CD14-positive monocyte (primary cell): ENCODE results near the gene RIPK3. TPM values are rescaled to one million over a fixed set of nuclear protein-coding genes. Genes with fewer than 3 reads are reported as not detected.

Experiments used
- DNase-seq, 3 donors: peaks; one replicate each; pipeline ENCODE4 v3.0.0-alpha.2; 2011 to 2022
- H2AFZ ChIP-seq: 2 replicates; pipeline ENCODE4 v1.6.0; 2012; ENCODE audit warnings: mild to moderate bottlenecking, low read depth, low read length, inconsistent platforms; ENCODE audit not compliant: insufficient read depth, poor library complexity, severe bottlenecking
- H3K27ac ChIP-seq, 2 donors: 1 replicate in 1 of 2; 2 replicates in 1 of 2; pipeline ENCODE4 v1.5.1; 2012 to 2013; ENCODE audit warnings: low read length in 2 of 2, control low read depth in 1 of 2, inconsistent platforms in 1 of 2, low read depth in 1 of 2, mild to moderate bottlenecking in 1 of 2
- H3K27me3 ChIP-seq, 2 donors: one replicate each; pipeline versions ENCODE4 v1.6.0 to v1.6.1; 2011 to 2013; ENCODE audit warnings: low read length in 2 of 2; ENCODE audit not compliant: control insufficient read depth in 2 of 2, insufficient read depth in 2 of 2
- H3K36me3 ChIP-seq, 2 donors: replicated peaks in 1 of 2; 1 replicate in 1 of 2; 2 replicates in 1 of 2; pipeline versions ENCODE4 v1.5.1 to v1.6.1; 2012 to 2013; ENCODE audit warnings: low read length in 2 of 2, control low read depth in 1 of 2, inconsistent platforms in 1 of 2, mild to moderate bottlenecking in 1 of 2; ENCODE audit not compliant: insufficient read depth in 2 of 2, control insufficient read depth in 1 of 2
- H3K4me1 ChIP-seq, 2 donors: 1 replicate in 1 of 2; 2 replicates in 1 of 2; pipeline versions ENCODE4 v1.5.1 to v1.6.1; 2012 to 2013; ENCODE audit warnings: low read length in 2 of 2, control low read depth in 1 of 2, inconsistent platforms in 1 of 2, mild to moderate bottlenecking in 1 of 2, moderate library complexity in 1 of 2; ENCODE audit not compliant: insufficient read depth in 2 of 2, control insufficient read depth in 1 of 2
- H3K4me2 ChIP-seq: replicated peaks from 2 replicates; pipeline ENCODE3; 2012; ENCODE audit warnings: low read length, moderate library complexity, mild to moderate bottlenecking; ENCODE audit not compliant: poor library complexity, severe bottlenecking; ENCODE audit errors: extremely low read depth
- H3K4me3 ChIP-seq, 3 experiments: fragments of 200-600 bp in 1 of 3; sonication (generic) in 1 of 3; replicated peaks in 1 of 3; 1 replicate in 2 of 3; 2 replicates in 1 of 3; pipeline ENCODE4 v1.5.1; 2011 to 2013; ENCODE audit warnings: low read length in 3 of 3, mild to moderate bottlenecking in 3 of 3, control low read depth in 2 of 3, low read depth in 2 of 3, inconsistent platforms in 1 of 3, moderate library complexity in 1 of 3
- H3K79me2 ChIP-seq: 2 replicates; pipeline ENCODE4 v1.6.0; 2012; ENCODE audit warnings: mild to moderate bottlenecking, control low read depth, inconsistent platforms, low read length, moderate library complexity; ENCODE audit not compliant: insufficient read depth
- H3K9ac ChIP-seq: 2 replicates; pipeline ENCODE4 v1.6.0; 2017; ENCODE audit warnings: low read length, mild to moderate bottlenecking; ENCODE audit not compliant: insufficient read depth, poor library complexity, severe bottlenecking
- H3K9me3 ChIP-seq, 2 donors: replicated peaks in 1 of 2; 1 replicate in 1 of 2; 2 replicates in 1 of 2; pipeline versions ENCODE4 v1.5.1 to v1.6.1; 2012 to 2013; ENCODE audit warnings: low read length in 2 of 2, control low read depth in 1 of 2; ENCODE audit not compliant: control insufficient read depth in 1 of 2, insufficient read depth in 1 of 2
- H4K20me1 ChIP-seq: 2 replicates; pipeline ENCODE4 v1.6.0; 2012; ENCODE audit warnings: mild to moderate bottlenecking, low read length, control low read depth, moderate library complexity; ENCODE audit not compliant: insufficient read depth
- H3K27ac Mint-ChIP-seq, 7 donors: one replicate each; pipeline ENCODE4 v1.8.0; 2020; ENCODE audit warnings: mild to moderate bottlenecking in 7 of 7, mixed read lengths in 7 of 7, moderate library complexity in 6 of 7, inconsistent platforms in 2 of 7
- H3K27me3 Mint-ChIP-seq, 3 donors: one replicate each; pipeline ENCODE4 v1.8.0; 2021 to 2022; ENCODE audit warnings: low read depth in 3 of 3, mild to moderate bottlenecking in 3 of 3, mixed read lengths in 3 of 3, moderate library complexity in 3 of 3, inconsistent platforms in 1 of 3
- H3K36me3 Mint-ChIP-seq, 2 donors: one replicate each; pipeline ENCODE4 v1.8.0; 2020; ENCODE audit warnings: mixed read lengths in 2 of 2, inconsistent platforms in 1 of 2, mild to moderate bottlenecking in 1 of 2
- H3K4me1 Mint-ChIP-seq: one replicate; pipeline ENCODE4 v1.8.0; 2020; ENCODE audit warnings: mild to moderate bottlenecking, mixed read lengths
- H3K4me3 Mint-ChIP-seq, 2 donors: one replicate each; pipeline ENCODE4 v1.8.0; 2020; ENCODE audit warnings: mild to moderate bottlenecking in 2 of 2, mixed read lengths in 2 of 2, moderate library complexity in 1 of 2
- H3K9me3 Mint-ChIP-seq, 7 donors: one replicate each; pipeline ENCODE4 v1.8.0; 2020 to 2022; ENCODE audit warnings: mixed read lengths in 7 of 7, mild to moderate bottlenecking in 6 of 7, moderate library complexity in 6 of 7, inconsistent platforms in 2 of 7
- WGBS: methylation state at CpG from one replicate; pipeline ENCODE4 v1.1.5; 2013; ENCODE audit warnings: missing lambda C conversion rate; ENCODE audit not compliant: insufficient coverage; 5-methylcytosine and 5-hydroxymethylcytosine counted together
- intact Hi-C, 2 donors: fragments of 100-400 bp; cut with micrococcal nuclease; formaldehyde crosslinking; loops; one replicate each; pipeline versions ENCODE4 v1.15.0 to v1.15.1; 2023
- polyA plus RNA-seq, 3 donors: library from polyadenylated mRNA; depleted of rRNA in 1 of 3; unstranded in 2 of 3; stranded (reverse) in 1 of 3; fragments of 300-500 nt in 2 of 3; fragments of >200 nt in 1 of 3; fragmentation: Illumina TruSeq in 2 of 3; gene quantifications; 1 replicate in 2 of 3; 2 replicates in 1 of 3; pipeline ENCODE4 v1.2.3, GENCODE V29; 2012 to 2021
- TF ChIP-seq, protein P1 (sequence below): fragments of 200-600 bp; IDR thresholded peaks from one replicate; pipeline ENCODE4 v1.8.0; 2022; ENCODE audit warnings: antibody characterized with exemption, mild to moderate bottlenecking

Gene RIPK3
- polyA plus RNA-seq, 3 donors, result 11.7 to 69.6 (median 11.8) TPM

GRCh38 chr14:24363401-24363800 lies 23.6 kb upstream of the RIPK3 start:
- peak overlapping the region in 1 of 2 donors; percentile 35 for H3K4me3 Mint-ChIP-seq
- 100% methylated on average over 2 of the region's 5 CpGs for WGBS
- Histone ChIP-seq H3K9ac (no peak overlapping the region), H4K20me1 (no peaks in the 10 kb centered on the region), H3K4me2 (no peak overlapping the region), H3K27ac (no peak overlapping the region), H2AFZ (no peak overlapping the region), H3K4me3 (no peak overlapping the region), H3K27me3 (peaks cover 33 to 37% of the 10 kb centered on the region in 2 donors), H3K9me3 (peaks cover 0 to 18% of the 10 kb centered on the region in 2 donors), H3K79me2 (no peaks in the 10 kb centered on the region), H3K36me3 (no peaks in the 10 kb centered on the region), H3K4me1 (peaks cover 26 to 29% of the 10 kb centered on the region in 2 donors)
- peaks cover 34 to 41% (median 38%) of the 10 kb centered on the region in 3 donors for H3K27me3 Mint-ChIP-seq
- peaks cover 3 to 21% of the 10 kb centered on the region in 2 donors for H3K36me3 Mint-ChIP-seq
- TF ChIP-seq, protein P1, sequence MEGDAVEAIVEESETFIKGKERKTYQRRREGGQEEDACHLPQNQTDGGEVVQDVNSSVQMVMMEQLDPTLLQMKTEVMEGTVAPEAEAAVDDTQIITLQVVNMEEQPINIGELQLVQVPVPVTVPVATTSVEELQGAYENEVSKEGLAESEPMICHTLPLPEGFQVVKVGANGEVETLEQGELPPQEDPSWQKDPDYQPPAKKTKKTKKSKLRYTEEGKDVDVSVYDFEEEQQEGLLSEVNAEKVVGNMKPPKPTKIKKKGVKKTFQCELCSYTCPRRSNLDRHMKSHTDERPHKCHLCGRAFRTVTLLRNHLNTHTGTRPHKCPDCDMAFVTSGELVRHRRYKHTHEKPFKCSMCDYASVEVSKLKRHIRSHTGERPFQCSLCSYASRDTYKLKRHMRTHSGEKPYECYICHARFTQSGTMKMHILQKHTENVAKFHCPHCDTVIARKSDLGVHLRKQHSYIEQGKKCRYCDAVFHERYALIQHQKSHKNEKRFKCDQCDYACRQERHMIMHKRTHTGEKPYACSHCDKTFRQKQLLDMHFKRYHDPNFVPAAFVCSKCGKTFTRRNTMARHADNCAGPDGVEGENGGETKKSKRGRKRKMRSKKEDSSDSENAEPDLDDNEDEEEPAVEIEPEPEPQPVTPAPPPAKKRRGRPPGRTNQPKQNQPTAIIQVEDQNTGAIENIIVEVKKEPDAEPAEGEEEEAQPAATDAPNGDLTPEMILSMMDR, result no peak
- peaks cover 36% of the 10 kb centered on the region for H3K4me1 Mint-ChIP-seq
- no peak overlapping the region for H3K27ac Mint-ChIP-seq
- H3K9me3 Mint-ChIP-seq, result peaks cover 0 to 21% (median 10%) of the 10 kb centered on the region in 7 donors
- intact Hi-C loops, result no loop called here
- DNase-seq, result no peak

DNA sequence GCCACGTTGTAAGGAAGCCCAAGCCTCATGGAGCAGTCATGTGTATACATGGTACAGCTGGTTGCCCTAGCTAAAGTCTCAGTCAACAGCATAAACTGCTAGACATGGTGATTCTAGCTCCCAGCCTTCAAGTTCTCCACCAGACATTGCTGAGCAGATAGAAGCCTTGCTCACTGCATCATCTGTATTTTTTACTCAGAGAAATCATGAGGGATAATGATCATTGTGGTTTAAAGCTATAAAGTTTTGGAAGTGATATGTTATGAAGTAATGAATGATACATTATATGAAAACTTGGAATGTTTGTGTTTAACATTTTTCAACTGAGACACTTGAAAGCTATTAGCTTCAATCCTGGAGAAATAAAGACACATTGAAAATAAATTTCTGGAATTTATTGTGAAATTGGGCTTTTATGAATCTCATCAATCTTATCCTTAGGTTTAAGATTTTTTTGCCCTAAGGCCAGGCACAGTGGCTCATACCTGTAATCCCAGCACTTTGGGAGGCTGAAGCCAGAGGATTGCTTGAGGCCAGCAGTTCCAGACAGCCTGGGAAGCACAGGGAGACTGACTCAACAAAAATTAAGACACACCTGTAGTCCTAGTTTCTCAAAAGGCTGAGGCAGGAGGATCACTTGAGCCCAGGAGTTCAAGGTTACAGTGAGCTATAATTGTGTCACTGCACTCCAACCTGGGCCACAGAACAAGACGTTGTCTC lies 22.6 kb upstream of the RIPK3 start:
- no peak for DNase-seq
- Histone ChIP-seq H3K4me2 (no peak overlapping the region), H3K9ac (no peak overlapping the region), H3K9me3 (peaks cover 0 to 10% of the 10 kb centered on the region in 2 donors), H3K27me3 (peaks cover 26 to 27% of the 10 kb centered on the region in 2 donors), H3K4me3 (no peak overlapping the region), H2AFZ (no peak overlapping the region), H4K20me1 (no peaks in the 10 kb centered on the region), H3K36me3 (no peaks in the 10 kb centered on the region), H3K4me1 (peaks cover 20% of the 10 kb centered on the region in 2 donors), H3K79me2 (no peaks in the 10 kb centered on the region), H3K27ac (no peak overlapping the region)
- peaks cover 24 to 31% (median 29%) of the 10 kb centered on the region in 3 donors for H3K27me3 Mint-ChIP-seq
- WGBS, result 57% methylated on average over 1 of the region's 2 CpGs
- peaks cover 3 to 16% of the 10 kb centered on the region in 2 donors for H3K36me3 Mint-ChIP-seq
- no peak overlapping the region for H3K27ac Mint-ChIP-seq
- peaks cover 0 to 14% (median 6%) of the 10 kb centered on the region in 7 donors for H3K9me3 Mint-ChIP-seq
- no peak overlapping the region for H3K4me3 Mint-ChIP-seq
- intact Hi-C loops, result no loop called here
- peaks cover 31% of the 10 kb centered on the region for H3K4me1 Mint-ChIP-seq
- TF ChIP-seq, protein P1, result no peak
